NCI-H2081 treated with DMSO at 0.1 percent for 48 hours (cell line): Measurements from ENCODE around the gene TLCD1.

ENCODE experiments used
- DNase-seq: peaks from one replicate; lab custom pipeline; 2025; lab: John Stamatoyannopoulos, UW

TLCD1 gene

DNA sequence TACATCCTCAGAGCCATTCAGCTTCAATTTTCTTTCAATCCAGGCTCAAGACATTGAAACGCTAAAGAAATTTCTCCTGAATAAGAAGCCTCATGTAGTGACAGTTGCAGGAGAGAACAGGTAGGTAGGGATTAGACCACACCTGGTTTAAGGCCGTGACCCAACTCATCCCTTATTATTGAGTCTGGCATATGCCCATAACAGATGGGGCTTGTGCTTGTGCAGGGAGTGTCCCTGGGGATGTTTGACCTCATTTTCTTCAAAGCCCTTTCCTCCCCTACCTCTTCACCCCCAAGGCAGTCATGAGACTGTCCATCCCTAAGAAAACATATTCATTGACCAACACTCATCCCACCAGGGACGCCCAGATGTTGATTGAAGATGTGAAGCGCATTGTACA, 39.7 kb downstream of the TLCD1 start:
- no peak for DNase-seq

DNA sequence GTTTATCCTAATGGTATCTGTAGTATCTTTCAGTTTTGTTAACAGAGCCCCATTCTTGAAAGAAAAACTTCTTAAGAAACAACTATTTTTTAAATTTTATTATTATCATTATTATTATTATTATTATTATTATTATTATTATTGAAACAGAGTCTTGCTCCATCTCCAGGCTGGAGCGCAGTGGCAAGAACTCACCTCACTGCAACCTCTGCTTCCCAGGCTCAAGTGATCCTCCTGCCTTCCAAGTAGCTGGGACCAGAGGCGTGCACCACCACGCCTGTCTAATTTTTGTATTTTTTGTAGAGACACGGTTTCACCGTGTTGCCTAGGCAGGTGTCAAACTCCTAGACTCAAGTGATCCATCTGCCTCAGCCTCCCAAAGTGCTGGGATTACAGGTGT, 40.7 kb downstream of the TLCD1 start:
- DNase-seq: no peak

DNA sequence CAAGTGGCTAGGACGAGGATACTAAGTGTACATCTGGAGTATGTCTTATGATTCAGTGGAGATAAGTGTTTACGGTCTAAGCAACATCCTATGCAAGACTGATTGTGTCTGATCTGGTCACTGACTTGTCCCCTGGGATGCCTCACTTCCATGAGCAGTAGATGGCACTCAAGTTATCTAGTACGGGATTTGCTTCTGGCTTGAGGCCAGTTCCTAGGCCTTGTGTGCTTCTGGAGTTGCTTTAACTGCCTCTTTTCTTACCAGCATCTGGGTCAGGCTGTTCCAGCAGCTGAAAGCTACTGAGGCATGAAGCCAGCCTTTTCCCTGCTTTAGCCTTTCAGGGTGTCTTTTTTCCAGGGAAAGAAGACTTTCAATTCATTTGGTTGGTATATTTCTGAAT, 41.1 kb downstream of the TLCD1 start:
- no peak for DNase-seq

DNA sequence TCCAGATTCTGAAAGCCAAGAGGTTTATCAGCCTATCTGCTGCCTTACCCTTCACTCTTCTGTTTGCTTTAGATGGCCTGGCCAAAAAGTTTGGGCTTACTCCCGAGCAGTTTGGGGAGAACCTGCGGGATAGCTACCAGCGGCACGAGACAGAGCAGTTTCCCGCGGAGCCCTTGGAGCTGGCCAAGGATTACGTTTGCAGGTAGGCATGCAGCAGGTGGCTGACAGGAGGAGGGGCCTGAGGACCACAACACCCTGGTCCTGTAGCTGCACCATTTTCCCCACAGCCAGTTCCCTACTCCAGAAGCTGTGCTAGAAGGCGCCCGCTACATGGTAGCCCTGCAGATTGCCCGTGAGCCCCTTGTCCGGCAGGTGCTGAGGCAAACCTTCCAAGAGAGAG, 43.4 kb downstream of the TLCD1 start:
- DNase-seq: no peak

DNA sequence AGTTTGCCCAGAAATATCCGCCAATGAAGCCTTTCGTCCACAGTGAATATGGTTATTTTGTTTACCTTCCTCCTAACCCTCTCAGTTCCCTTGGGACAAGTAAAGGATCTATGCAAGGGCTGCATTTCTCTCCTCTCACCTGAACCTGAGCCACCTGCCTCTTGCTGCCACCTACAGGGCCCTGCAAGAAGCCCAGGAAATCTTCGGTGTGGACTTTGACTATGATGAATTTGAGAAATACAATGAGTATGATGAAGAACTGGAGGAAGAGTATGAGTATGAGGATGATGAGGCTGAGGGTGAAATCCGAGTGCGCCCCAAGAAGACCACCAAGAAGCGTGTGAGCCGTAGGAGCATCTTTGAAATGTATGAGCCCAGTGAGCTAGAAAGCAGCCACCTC, 50.1 kb downstream of the TLCD1 start:
- no peak for DNase-seq

DNA sequence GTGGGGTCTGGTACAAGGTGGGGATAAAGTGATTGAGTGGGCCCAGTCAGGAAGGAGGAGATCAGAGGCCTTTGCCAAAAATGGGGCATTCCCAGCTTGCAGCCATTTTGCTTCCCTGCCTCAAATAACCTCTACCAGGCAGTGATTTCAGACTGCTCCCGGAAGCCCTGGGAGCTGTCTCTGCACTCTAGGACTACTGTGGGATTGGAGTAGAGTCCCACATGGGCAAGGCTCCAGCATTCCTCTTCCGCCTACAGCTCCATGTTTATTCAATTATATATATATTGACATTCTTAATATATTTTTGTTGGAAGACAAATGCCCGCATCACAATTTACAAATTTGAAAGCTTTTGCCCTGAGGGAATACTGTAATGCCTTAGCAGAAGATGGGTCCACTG, 50.5 kb downstream of the TLCD1 start:
- DNase-seq: no peak
